CD4-positive, alpha-beta T cell (primary cell): ENCODE data around the gene KNTC1. TPM values are rescaled to one million over a fixed set of nuclear protein-coding genes. Genes with fewer than 3 reads are reported as not detected.

Experiments used
- ATAC-seq: fragments of 200-7000 bp; cut with Tn5 transposase; one replicate; pipeline ENCODE4 v1.10.0; 2022; ENCODE audit warnings: mild to moderate bottlenecking; ENCODE audit not compliant: poor library complexity
- CTCF ChIA-PET: fragments of 350-600 bp; sonication (Branson Sonifier 250); formaldehyde crosslinking; loops from one replicate; lab custom pipeline; 2021; ENCODE audit warnings: antibody characterized with exemption, inconsistent platforms; lab: Charles Lee
- POLR2A ChIA-PET: fragments of 350-600 bp; sonication (Branson Sonifier 250); formaldehyde crosslinking; loops from one replicate; lab custom pipeline; 2021; ENCODE audit warnings: antibody characterized with exemption, inconsistent platforms; lab: Charles Lee
- DNase-seq, 14 experiments: peaks; one replicate each; pipeline ENCODE4 v3.0.0-alpha.2; 2013 to 2020; ENCODE audit warnings: mixed read lengths in 2 of 14
- H3K27ac ChIP-seq, 2 donors: one replicate each; pipeline versions ENCODE4 v1.5.1 to v1.7.0; 2013; ENCODE audit warnings: low read length in 2 of 2, low read depth in 1 of 2, mild to moderate bottlenecking in 1 of 2
- H3K27me3 ChIP-seq, 2 experiments: 1 replicate in 1 of 2; 2 replicates in 1 of 2; pipeline versions ENCODE4 v1.6.1 to v1.7.0; 2013; ENCODE audit warnings: low read length in 2 of 2, control low read depth in 1 of 2, mild to moderate bottlenecking in 1 of 2, moderate library complexity in 1 of 2; ENCODE audit not compliant: insufficient read depth in 2 of 2, control insufficient read depth in 1 of 2
- H3K36me3 ChIP-seq: one replicate; pipeline ENCODE4 v1.6.1; 2013; ENCODE audit warnings: low read length, control low read depth; ENCODE audit not compliant: insufficient read depth
- H3K4me1 ChIP-seq: one replicate; pipeline ENCODE4 v1.6.1; 2013; ENCODE audit warnings: low read length, control low read depth; ENCODE audit not compliant: insufficient read depth
- H3K4me3 ChIP-seq: one replicate; pipeline ENCODE4 v1.5.1; 2013; ENCODE audit warnings: mild to moderate bottlenecking, low read length, moderate library complexity
- H3K9me3 ChIP-seq, 2 experiments: 1 replicate in 1 of 2; 2 replicates in 1 of 2; pipeline versions ENCODE4 v1.6.1 to v1.7.0; 2013; ENCODE audit warnings: low read length in 2 of 2, mild to moderate bottlenecking in 2 of 2, control low read depth in 1 of 2, moderate library complexity in 1 of 2; ENCODE audit not compliant: control insufficient read depth in 1 of 2, insufficient read depth in 1 of 2
- H3K27ac Mint-ChIP-seq: one replicate; pipeline ENCODE4 v1.8.0; 2020; ENCODE audit warnings: mixed read lengths
- H3K27me3 Mint-ChIP-seq: one replicate; pipeline ENCODE4 v1.8.0; 2021; ENCODE audit warnings: mixed read lengths
- H3K36me3 Mint-ChIP-seq: one replicate; pipeline ENCODE4 v1.8.0; 2021; ENCODE audit warnings: low read depth, mixed read lengths
- H3K4me1 Mint-ChIP-seq: one replicate; pipeline ENCODE4 v1.8.0; 2021; ENCODE audit warnings: low read depth, mixed read lengths
- H3K4me3 Mint-ChIP-seq: one replicate; pipeline ENCODE4 v1.8.0; 2020; ENCODE audit warnings: mild to moderate bottlenecking, mixed read lengths
- H3K9me3 Mint-ChIP-seq: one replicate; pipeline ENCODE4 v1.8.0; 2020; ENCODE audit warnings: mixed read lengths
- CTCF ChIP-seq: fragments of 200-600 bp; IDR thresholded peaks from one replicate; pipeline ENCODE4 v1.8.0; 2022; ENCODE audit warnings: antibody characterized with exemption, mild to moderate bottlenecking
- intact Hi-C, 2 experiments: fragments of 100-400 bp; cut with DNase I in 1 of 2; cut with micrococcal nuclease in 1 of 2; formaldehyde crosslinking; loops; one replicate each; pipeline versions ENCODE4 v1.15.1 to v1.9.0; 2023 to 2025; cut with DNase I, micrococcal nuclease
- total RNA-seq, 174 experiments: library from RNA in 2 of 174; stranded (reverse) in 2 of 174; gene quantifications; one replicate each; pipeline ENCODE4 v1.2.3 and lab custom pipeline; 2021 to 2026

KNTC1 gene
- total RNA-seq, 2 experiments from 2014 or later = 23.3 to 23.8 TPM

- Histone ChIP-seq H3K4me3 (no peak overlapping the region), H3K4me1 (no peaks in the 10 kb centered on the region), H3K9me3 (no peaks in the 10 kb centered on the region), H3K27me3 (no peaks in the 10 kb centered on the region), H3K27ac (no peak overlapping the region), H3K36me3 (peaks cover 35% of the 10 kb centered on the region)
- ChIA-PET CTCF (no interaction called here), POLR2A (interaction anchor here (0.7 kb wide), 1 partner anchor 1240 kb away, joined by 3 read pairs; no protein-coding TSS in a partner anchor)
- intact Hi-C loops = no loop called here
- Mint-ChIP-seq H3K36me3 (peaks cover 45% of the 10 kb centered on the region), H3K27me3 (no peaks in the 10 kb centered on the region), H3K27ac (no peak overlapping the region), H3K4me3 (no peak overlapping the region), H3K4me1 (no peaks in the 10 kb centered on the region), H3K9me3 (no peaks in the 10 kb centered on the region)
- no peak for TF ChIP-seq CTCF
- DNase-seq (no peak), ATAC-seq (no peak)
Measured at GRCh38 chr12:122610911-122611310, 83.9 kb downstream of the KNTC1 start.

DNA sequence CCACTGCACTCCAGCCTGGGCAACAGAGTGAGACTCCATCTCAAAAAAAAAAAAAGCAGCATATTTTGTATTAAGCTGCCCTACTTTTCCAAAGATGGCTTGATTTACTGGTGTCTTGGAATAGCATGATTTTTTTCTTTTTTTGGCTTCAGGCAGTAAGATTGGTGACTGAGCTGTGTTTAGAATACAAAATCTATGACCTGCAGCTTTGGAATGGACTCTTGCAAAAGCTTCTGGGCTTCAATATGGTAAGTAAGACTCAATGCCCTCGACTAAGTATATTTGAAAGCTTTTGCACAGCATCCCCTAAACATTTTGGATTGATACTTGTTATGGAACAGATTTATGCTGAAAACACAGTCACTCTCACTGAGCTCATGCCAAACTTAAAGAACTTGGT, 87.8 kb downstream of the KNTC1 start:
- no peak overlapping the region for H3K4me3 Mint-ChIP-seq
- H3K4me1 ChIP-seq = no peaks in the 10 kb centered on the region
- H3K27ac ChIP-seq = no peak overlapping the region
- H3K4me3 ChIP-seq = no peak overlapping the region
- DNase-seq = no peak
- POLR2A ChIA-PET = no interaction called here
- H3K27ac Mint-ChIP-seq = no peak overlapping the region
- peaks cover 73% of the 10 kb centered on the region for H3K36me3 Mint-ChIP-seq
- ATAC-seq = no peak
- no peaks in the 10 kb centered on the region for H3K9me3 Mint-ChIP-seq
- no peaks in the 10 kb centered on the region for H3K27me3 ChIP-seq
- intact Hi-C loops = no loop called here
- CTCF ChIA-PET = interaction anchor here (0.5 kb wide), 1 partner anchor 167 kb away, joined by 4 read pairs; no protein-coding TSS in a partner anchor
- no peaks in the 10 kb centered on the region for H3K9me3 ChIP-seq
- no peak for TF ChIP-seq CTCF
- H3K4me1 Mint-ChIP-seq = no peaks in the 10 kb centered on the region
- peaks cover 40% of the 10 kb centered on the region for H3K36me3 ChIP-seq
- no peaks in the 10 kb centered on the region for H3K27me3 Mint-ChIP-seq

GRCh38 chr12:122615780-122616179, 88.7 kb downstream of the KNTC1 start:
- intact Hi-C loops = no loop called here
- Mint-ChIP-seq H3K27me3 (no peaks in the 10 kb centered on the region), H3K27ac (no peak overlapping the region), H3K9me3 (no peaks in the 10 kb centered on the region), H3K4me3 (no peak overlapping the region), H3K4me1 (no peaks in the 10 kb centered on the region), H3K36me3 (peaks cover 74% of the 10 kb centered on the region)
- Histone ChIP-seq H3K9me3 (no peaks in the 10 kb centered on the region), H3K4me1 (no peaks in the 10 kb centered on the region), H3K4me3 (no peak overlapping the region), H3K36me3 (peaks cover 42% of the 10 kb centered on the region), H3K27me3 (no peaks in the 10 kb centered on the region), H3K27ac (no peak overlapping the region)
- ATAC-seq (no peak), DNase-seq (no peak)
- POLR2A ChIA-PET = interaction anchor here (0.7 kb wide), 1 partner anchor 297 kb away, joined by 3 read pairs; no protein-coding TSS in a partner anchor
- no peak for TF ChIP-seq CTCF
- CTCF ChIA-PET = no interaction called here
